ENCODE results near the gene DNAH2.

DNAH2 gene

GRCh38 chr17:7873051-7873450 lies 155.5 kb downstream of the DNAH2 start:
- no peak for DNase-seq (ENCODE audit: low read depth)

- DNase-seq (ENCODE audit: low read depth), result no peak
These were observed 158.3 kb downstream of the DNAH2 start for GRCh38 chr17:7875804-7876370.

- DNase-seq (ENCODE audit: low read depth), result no peak
These were observed 160.7 kb downstream of the DNAH2 start for GRCh38 chr17:7878234-7878633.

- no peak for DNase-seq (ENCODE audit: low read depth)
These were observed 162.7 kb downstream of the DNAH2 start for GRCh38 chr17:7880076-7880868.

- no peak for DNase-seq (ENCODE audit: low read depth)
These were observed 163.9 kb downstream of the DNAH2 start for GRCh38 chr17:7881276-7882054.

- no peak for DNase-seq (ENCODE audit: low read depth)
These were observed 164.5 kb downstream of the DNAH2 start for GRCh38 chr17:7882068-7882467.

- no peak for DNase-seq (ENCODE audit: low read depth)
These were observed 165.1 kb downstream of the DNAH2 start for GRCh38 chr17:7882629-7883028.

All from fibroblast of the conjunctiva (primary cell).